ENCODE data around the gene GID8. TPM values are rescaled to one million over a fixed set of nuclear protein-coding genes. Genes with fewer than 3 reads are reported as not detected.

GID8 gene
- polyA plus RNA-seq, 1 of the 3 experiments (the other 2 are of a cell fraction), result 18.1 TPM

DNA sequence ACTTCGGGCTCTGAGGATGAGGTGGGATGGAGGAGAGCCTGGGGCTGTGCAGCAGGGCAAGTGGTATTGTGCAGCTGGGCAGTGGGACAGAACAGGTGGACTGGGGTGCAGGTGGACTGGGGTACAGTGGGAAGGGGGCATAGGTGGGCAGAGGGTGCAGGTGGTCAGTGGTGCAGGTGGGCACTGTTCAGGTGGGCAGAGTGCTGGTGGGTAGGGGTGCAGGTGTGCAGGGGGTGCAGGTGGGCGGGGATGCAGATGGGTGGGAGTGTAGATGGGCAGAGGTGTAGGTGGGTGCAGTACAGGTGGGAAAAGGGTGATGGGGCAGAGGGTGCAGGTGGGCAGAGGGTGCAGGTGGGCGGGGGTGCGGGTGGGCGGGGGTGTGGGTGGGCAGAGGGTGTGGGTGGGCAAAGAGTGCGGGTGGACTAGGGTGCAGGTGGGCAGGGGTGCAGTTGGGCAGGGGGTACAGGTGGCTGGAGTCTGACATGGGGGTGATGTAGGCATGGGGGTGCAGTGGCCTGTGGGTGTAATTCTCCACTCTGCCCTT lies 48.4 kb downstream of the GID8 start:
- Histone ChIP-seq H4K20me1 (ENCODE audit: insufficient read depth) (no peaks in the 10 kb centered on the region), H3F3A (replicated peaks; ENCODE audit: insufficient read depth) (no peaks in the 10 kb centered on the region), H3K9ac (no peak overlapping the region), H3K36me3 (replicated peaks in 1 of 2; ENCODE audit: control insufficient read depth in 1 of 2, insufficient read depth in 2 of 2, low read length in 1 of 2) (no peaks in the 10 kb centered on the region), H3K27me3 (ENCODE audit: insufficient read depth) (peaks cover 29% of the 10 kb centered on the region), H3K4me2 (no peak overlapping the region), H3K9me2 (no peaks in the 10 kb centered on the region), H3K4me3 (ENCODE audit: low read depth in 2 of 2, low read length in 1 of 2) (no peak overlapping the region), H3K9me3 (no peaks in the 10 kb centered on the region), H3K79me2 (ENCODE audit: insufficient read depth) (no peaks in the 10 kb centered on the region), H3K27ac (ENCODE audit: low read depth in 2 of 2, low read length in 1 of 2) (no peak overlapping the region), H3K4me1 (ENCODE audit: control insufficient read depth in 1 of 2, insufficient read depth in 2 of 2, low read depth in 1 of 2, low read length in 1 of 2) (no peaks in the 10 kb centered on the region), H2AFZ (ENCODE audit: low read depth) (no peak overlapping the region)
- POLR2A ChIA-PET, result no interaction called here
- WGBS (ENCODE audit: low lambda C conversion rate), result 40% methylated on average over 6 of the region's 6 CpGs
- no peak for TF ChIP-seq FOSL2 (IDR thresholded peaks at IDR 0.05; ENCODE audit: borderline replicate concordance, low read depth)
- no peak for TF ChIP-seq MXI1 (IDR thresholded peaks at IDR 0.05; ENCODE audit: low read depth, low read length)
- no peak for TF ChIP-seq TAF1 (IDR thresholded peaks at IDR 0.05; ENCODE audit: borderline replicate concordance, low read depth, low read length)
- TF ChIP-seq EP300 (IDR thresholded peaks at IDR 0.05; ENCODE audit: borderline replicate concordance in 1 of 2, low read depth in 1 of 2, low read length in 1 of 2), result no peak
- CTCF ChIA-PET, result interaction anchor here (2.5 to 3.8 kb wide), 2 partner anchors 14 to 23 kb away, joined by 8 to 11 read pairs; no protein-coding TSS in a partner anchor
- DNase-seq, result no peak

DNA sequence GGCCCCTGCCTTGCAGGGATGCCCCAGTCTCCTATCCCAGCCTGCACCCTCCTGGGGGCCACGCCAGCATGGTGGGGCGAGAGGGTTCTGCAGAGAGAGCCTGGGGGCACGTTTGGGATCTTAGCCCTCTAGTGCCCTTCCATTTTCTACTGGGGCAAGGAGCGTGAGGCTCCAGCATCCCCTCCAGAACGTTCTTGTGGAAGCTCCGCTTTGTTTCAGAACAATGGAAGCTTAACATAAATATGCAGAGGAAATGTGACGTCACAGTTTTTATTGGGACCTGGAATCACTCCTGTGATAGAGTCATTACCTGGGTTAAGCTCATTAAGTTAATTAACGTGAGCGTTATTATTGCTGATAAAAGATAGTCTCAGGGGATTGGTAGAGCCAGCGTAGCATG lies 49.2 kb downstream of the GID8 start:
- Histone ChIP-seq H3K9ac (no peak overlapping the region), H3F3A (replicated peaks; ENCODE audit: insufficient read depth) (no peaks in the 10 kb centered on the region), H3K79me2 (ENCODE audit: insufficient read depth) (no peaks in the 10 kb centered on the region), H3K9me3 (no peaks in the 10 kb centered on the region), H3K4me1 (ENCODE audit: control insufficient read depth in 1 of 2, insufficient read depth in 2 of 2, low read depth in 1 of 2, low read length in 1 of 2) (no peaks in the 10 kb centered on the region), H3K27ac (ENCODE audit: low read depth in 2 of 2, low read length in 1 of 2) (no peak overlapping the region), H4K20me1 (ENCODE audit: insufficient read depth) (no peaks in the 10 kb centered on the region), H2AFZ (ENCODE audit: low read depth) (no peak overlapping the region), H3K36me3 (replicated peaks in 1 of 2; ENCODE audit: control insufficient read depth in 1 of 2, insufficient read depth in 2 of 2, low read length in 1 of 2) (no peaks in the 10 kb centered on the region), H3K27me3 (ENCODE audit: insufficient read depth) (peaks cover 36% of the 10 kb centered on the region), H3K9me2 (no peaks in the 10 kb centered on the region), H3K4me2 (no peak overlapping the region), H3K4me3 (ENCODE audit: low read depth in 2 of 2, low read length in 1 of 2) (no peak overlapping the region)
- WGBS (ENCODE audit: low lambda C conversion rate), result 33% methylated on average over 9 of the region's 10 CpGs
- ChIA-PET POLR2A (no interaction called here), CTCF (interaction anchor here (1.1 to 3.8 kb wide), 5 partner anchors 12 to 164 kb away, joined by 3 to 13 read pairs (median 6); no protein-coding TSS in a partner anchor)
- DNase-seq, result no peak
- TF ChIP-seq, protein P1, sequence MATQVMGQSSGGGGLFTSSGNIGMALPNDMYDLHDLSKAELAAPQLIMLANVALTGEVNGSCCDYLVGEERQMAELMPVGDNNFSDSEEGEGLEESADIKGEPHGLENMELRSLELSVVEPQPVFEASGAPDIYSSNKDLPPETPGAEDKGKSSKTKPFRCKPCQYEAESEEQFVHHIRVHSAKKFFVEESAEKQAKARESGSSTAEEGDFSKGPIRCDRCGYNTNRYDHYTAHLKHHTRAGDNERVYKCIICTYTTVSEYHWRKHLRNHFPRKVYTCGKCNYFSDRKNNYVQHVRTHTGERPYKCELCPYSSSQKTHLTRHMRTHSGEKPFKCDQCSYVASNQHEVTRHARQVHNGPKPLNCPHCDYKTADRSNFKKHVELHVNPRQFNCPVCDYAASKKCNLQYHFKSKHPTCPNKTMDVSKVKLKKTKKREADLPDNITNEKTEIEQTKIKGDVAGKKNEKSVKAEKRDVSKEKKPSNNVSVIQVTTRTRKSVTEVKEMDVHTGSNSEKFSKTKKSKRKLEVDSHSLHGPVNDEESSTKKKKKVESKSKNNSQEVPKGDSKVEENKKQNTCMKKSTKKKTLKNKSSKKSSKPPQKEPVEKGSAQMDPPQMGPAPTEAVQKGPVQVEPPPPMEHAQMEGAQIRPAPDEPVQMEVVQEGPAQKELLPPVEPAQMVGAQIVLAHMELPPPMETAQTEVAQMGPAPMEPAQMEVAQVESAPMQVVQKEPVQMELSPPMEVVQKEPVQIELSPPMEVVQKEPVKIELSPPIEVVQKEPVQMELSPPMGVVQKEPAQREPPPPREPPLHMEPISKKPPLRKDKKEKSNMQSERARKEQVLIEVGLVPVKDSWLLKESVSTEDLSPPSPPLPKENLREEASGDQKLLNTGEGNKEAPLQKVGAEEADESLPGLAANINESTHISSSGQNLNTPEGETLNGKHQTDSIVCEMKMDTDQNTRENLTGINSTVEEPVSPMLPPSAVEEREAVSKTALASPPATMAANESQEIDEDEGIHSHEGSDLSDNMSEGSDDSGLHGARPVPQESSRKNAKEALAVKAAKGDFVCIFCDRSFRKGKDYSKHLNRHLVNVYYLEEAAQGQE (IDR thresholded peaks at IDR 0.05; ENCODE audit: low read depth, low read length), result no peak
- TF ChIP-seq IRF3 (IDR thresholded peaks at IDR 0.05; ENCODE audit: low read depth, low read length), result no peak
- no peak for TF ChIP-seq YY1 (IDR thresholded peaks at IDR 0.05; ENCODE audit: low read depth)
- TF ChIP-seq POLR2AphosphoS5 (IDR thresholded peaks at IDR 0.05; ENCODE audit: low read depth, low read length), result no peak
- no peak for TF ChIP-seq PBX3 (IDR thresholded peaks at IDR 0.05)
- TF ChIP-seq RCOR1 (IDR thresholded peaks at IDR 0.05; ENCODE audit: low read length), result no peak
- no peak for TF ChIP-seq RFX5 (IDR thresholded peaks at IDR 0.05; ENCODE audit: low read length)
- TF ChIP-seq EP300 (IDR thresholded peaks at IDR 0.05; ENCODE audit: borderline replicate concordance in 1 of 2, low read depth in 1 of 2, low read length in 1 of 2), result no peak
- no peak for TF ChIP-seq MEF2A (IDR thresholded peaks at IDR 0.05; ENCODE audit: borderline replicate concordance, low read depth)
- TF ChIP-seq CTCF (IDR thresholded peaks at IDR 0.05), result no peak
- no peak for TF ChIP-seq SIN3A (IDR thresholded peaks at IDR 0.05; ENCODE audit: borderline replicate concordance, low read depth, low read length)
- no peak for TF ChIP-seq TEAD4 (IDR thresholded peaks at IDR 0.05; ENCODE audit: borderline replicate concordance, insufficient read depth)
- TF ChIP-seq ELF1 (IDR thresholded peaks at IDR 0.05), result no peak
- TF ChIP-seq JUND (IDR thresholded peaks at IDR 0.05), result no peak
- no peak for TF ChIP-seq TAF1 (IDR thresholded peaks at IDR 0.05; ENCODE audit: borderline replicate concordance, low read depth, low read length)
- no peak for TF ChIP-seq USF1 (IDR thresholded peaks at IDR 0.05; ENCODE audit: borderline replicate concordance, low read depth)
- no peak for TF ChIP-seq FOXM1 (IDR thresholded peaks at IDR 0.05; ENCODE audit: low read depth)

Data from SK-N-SH (cell line).